K562 (cell line): ENCODE data around the gene ZKSCAN5. TPM values are rescaled to one million over a fixed set of nuclear protein-coding genes. Genes with fewer than 3 reads are reported as not detected.

ENCODE experiments used
- ATAC-seq: fragments of 200-7000 bp; cut with Tn5 transposase; 3 replicates; pipeline ENCODE4 v1.9.1; 2020; ENCODE audit warnings: moderate library complexity
- Bru-seq: library from RNA; stranded (reverse); fragments of 400-500 nt; gene quantifications from one replicate; lab custom pipeline; 2021; lab: Mats Ljungman, UMichigan
- BruChase-seq, 2 experiments: library from RNA; stranded (reverse); fragments of 400-500 nt; gene quantifications; one replicate each; lab custom pipeline; 2021; lab: Mats Ljungman, UMichigan
- BruUV-seq: library from RNA; stranded (reverse); fragments of 400-500 nt; replicated peaks from 2 replicates; lab custom pipeline; 2021; lab: Mats Ljungman, UMichigan
- CTCF ChIA-PET: fragments of 300-600 bp; formaldehyde crosslinking; extraction: SDS; loops from one replicate; lab custom pipeline; 2021; ENCODE audit warnings: low intra/inter-chr PET ratio; lab: Yijun Ruan, JAX
- POLR2A ChIA-PET: fragments of 300-600, 350-650 bp; sonication (Branson Sonifier 250); formaldehyde crosslinking; extraction: SDS; loops from one replicate; lab custom pipeline; 2021; ENCODE audit warnings: antibody characterized with exemption, inconsistent platforms; lab: Yijun Ruan, JAX
- DNase-seq, 4 experiments: peaks; one replicate each; pipeline versions ENCODE4 v3.0.0 to v3.0.0-alpha.2; 2011 to 2018; ENCODE audit warnings: low spot score in 3 of 4, mixed read lengths in 3 of 4; ENCODE audit errors: extremely low read depth in 1 of 4
- FAIRE-seq: peaks from 2 replicates; lab custom pipeline; 2011; peaks lifted over from hg19 to GRCh38; lab: Jason Lieb, UNC
- H2AFZ ChIP-seq: 2 replicates; pipeline ENCODE4 v1.6.0; 2011; ENCODE audit warnings: low read depth, low read length, control low read depth, inconsistent platforms
- H3K27ac ChIP-seq: fragments of 200-600 bp; 3 replicates; pipeline ENCODE4 v1.8.0; 2011; ENCODE audit warnings: low read depth, mild to moderate bottlenecking, control low read depth, inconsistent platforms, low read length, moderate library complexity, mixed read lengths; ENCODE audit errors: extremely low read depth
- H3K27me3 ChIP-seq, 2 experiments: fragments of 300-600 bp in 1 of 2; 2 replicates in 1 of 2; 3 replicates in 1 of 2; pipeline versions ENCODE4 v1.6.0 to v1.8.0; 2011; ENCODE audit warnings: inconsistent platforms in 2 of 2, low read length in 2 of 2, mild to moderate bottlenecking in 1 of 2, mixed read lengths in 1 of 2, moderate library complexity in 1 of 2; ENCODE audit not compliant: control insufficient read depth in 2 of 2, insufficient read depth in 2 of 2
- H3K36me3 ChIP-seq: fragments of 300-600 bp; 3 replicates; pipeline ENCODE4 v1.8.0; 2011; ENCODE audit warnings: mild to moderate bottlenecking, low read length, inconsistent platforms; ENCODE audit not compliant: control insufficient read depth, insufficient read depth
- H3K4me1 ChIP-seq, 2 experiments: fragments of 200-600 bp in 1 of 2; replicated peaks in 1 of 2; 2 replicates in 1 of 2; 3 replicates in 1 of 2; pipeline versions ENCODE4 v1.5.1 to v1.8.0; 2011; ENCODE audit warnings: inconsistent platforms in 2 of 2, low read length in 2 of 2, mild to moderate bottlenecking in 1 of 2, mixed read lengths in 1 of 2, moderate library complexity in 1 of 2; ENCODE audit not compliant: control insufficient read depth in 2 of 2, insufficient read depth in 2 of 2
- H3K4me2 ChIP-seq: 2 replicates; pipeline ENCODE4 v1.6.1; 2011; ENCODE audit warnings: low read length, control low read depth, inconsistent platforms, mixed read lengths; ENCODE audit not compliant: insufficient read depth
- H3K4me3 ChIP-seq: fragments of 200-600 bp; sonication (generic), shearing (Covaris generic); 2 replicates; pipeline ENCODE4 v1.5.1; 2016; ENCODE audit warnings: control low read depth, inconsistent platforms
- H3K79me2 ChIP-seq: fragments of 200-600 bp; 3 replicates; pipeline ENCODE4 v1.8.0; 2011; ENCODE audit warnings: low read length, inconsistent platforms; ENCODE audit not compliant: control insufficient read depth, insufficient read depth
- H3K9ac ChIP-seq, 2 experiments: 2 replicates each; pipeline versions ENCODE4 v1.6.0 to v1.6.1; 2011; ENCODE audit warnings: low read depth in 2 of 2, low read length in 2 of 2, control low read depth in 1 of 2, inconsistent platforms in 1 of 2, mild to moderate bottlenecking in 1 of 2, mixed read lengths in 1 of 2; ENCODE audit not compliant: insufficient read depth in 1 of 2
- H3K9me1 ChIP-seq: one replicate; pipeline ENCODE4 v1.6.0; 2011; ENCODE audit warnings: inconsistent platforms, mild to moderate bottlenecking, low read length, moderate library complexity; ENCODE audit not compliant: control insufficient read depth, insufficient read depth
- H3K9me3 ChIP-seq: replicated peaks from 2 replicates; pipeline ENCODE4 v1.5.1; 2011; ENCODE audit warnings: low read depth, low read length, inconsistent platforms; ENCODE audit not compliant: control insufficient read depth, insufficient read depth
- H4K20me1 ChIP-seq: replicated peaks from 2 replicates; pipeline ENCODE4 v1.6.1; 2011; ENCODE audit warnings: low read length, inconsistent platforms, mixed read lengths; ENCODE audit not compliant: control insufficient read depth, insufficient read depth
- HDAC1 ChIP-seq, 2 experiments: fragments of 450-650 bp; IDR thresholded peaks; 2 replicates each; pipeline ENCODE4 v1.6.1; 2016 to 2017; ENCODE audit warnings: inconsistent platforms in 1 of 2, mild to moderate bottlenecking in 1 of 2, moderate library complexity in 1 of 2
- TCFL5 ChIP-seq: fragments of 250-450 bp; sonication (Bioruptor Pico); conservative IDR thresholded peaks from 2 replicates; pipeline ENCODE4 v1.6.1; 2021; ENCODE audit warnings: mild to moderate bottlenecking, moderate library complexity, matching md5 sums
- TGIF2 ChIP-seq: sonication (generic); formaldehyde crosslinking; IDR thresholded peaks from 2 replicates; pipeline ENCODE4 v1.8.1; 2022; ENCODE audit warnings: mild to moderate bottlenecking, missing genetic modification reagents, moderate library complexity
- U2AF1 ChIP-seq: fragments of 200-400 bp; formaldehyde crosslinking; optimal IDR thresholded peaks from 2 replicates; pipeline ENCODE3; 2017; ENCODE audit warnings: mild to moderate bottlenecking, low read depth, low read length, moderate library complexity
- ZNF274 ChIP-seq: IDR thresholded peaks from 2 replicates; pipeline ENCODE4 v1.6.1; 2011; ENCODE audit warnings: low read depth, mild to moderate bottlenecking, low read length, moderate library complexity, borderline replicate concordance
- ZNF384 ChIP-seq: IDR thresholded peaks from 2 replicates; pipeline ENCODE4 v1.6.1; 2012; ENCODE audit warnings: low read depth, low read length, improper control_type of control experiment
- ZNF551 ChIP-seq: fragments of 250-450 bp; sonication (Bioruptor Pico); IDR thresholded peaks from 2 replicates; pipeline ENCODE4 v1.5.0; 2021; ENCODE audit warnings: mild to moderate bottlenecking, moderate library complexity
- WGBS: fragments of 100-300 bp; shearing (Covaris generic); methylation state at CpG from one replicate; pipeline ENCODE4 v1.1.6; 2016; ENCODE audit warnings: low coverage, mixed read lengths; ENCODE audit not compliant: insufficient coverage; ENCODE audit errors: missing lambda C conversion rate; 5-methylcytosine and 5-hydroxymethylcytosine counted together
- in situ Hi-C: fragments of 300-500 bp; cut with MboI; formaldehyde crosslinking; loops from 4 replicates; pipeline ENCODE4 v1.15.0; 2018; ENCODE audit warnings: inconsistent platforms, mixed read lengths
- intact Hi-C: fragments of 100-400 bp; cut with micrococcal nuclease; formaldehyde crosslinking; loops from 2 replicates; pipeline ENCODE4 v1.14.2; 2022
- long read RNA-seq, 3 experiments: library from polyadenylated mRNA in 2 of 3; library from RNA in 1 of 3; unstranded in 2 of 3; stranded (forward) in 1 of 3; transcript quantifications; one replicate each; pipeline ENCODE4 v2.0.0, GENCODE V29; 2019 to 2022
- polyA minus RNA-seq, 3 experiments: library from RNA; depleted of rRNA, polyadenylated mRNA; stranded (reverse); fragments of >200 nt; gene quantifications; 2 replicates each; pipeline ENCODE4 v1.2.3, GENCODE V29; 2011
- polyA plus RNA-seq, 8 experiments: library from polyadenylated mRNA; depleted of rRNA in 4 of 8; stranded (reverse) in 5 of 8; unstranded in 3 of 8; fragments of >200 nt; fragmentation: Nextera tagmentation in 2 of 8; fragmentation: Illumina TruSeq in 1 of 8; extraction: Ambion mirVana in 2 of 8; extraction: Trizol in 1 of 8; gene quantifications; 2 replicates each; pipeline versions ENCODE4 v1.2.1 to v1.2.3, GENCODE V29; 2011 to 2014; ENCODE audit warnings: inconsistent platforms in 1 of 8, missing spikeins in 1 of 8
- total RNA-seq, 7 experiments: library from RNA; depleted of rRNA in 6 of 7; stranded (reverse); fragments of >200 nt in 6 of 7; fragmentation: Illumina TruSeq in 2 of 7; extraction: Trizol in 2 of 7; gene quantifications; 2 replicates each; pipeline versions ENCODE4 v1.2.1 to v1.2.3, GENCODE V29; 2011 to 2021; ENCODE audit warnings: low replicate concordance in 1 of 7
- TF ChIP-seq, protein P1 (sequence below): sonication (generic); formaldehyde crosslinking; IDR thresholded peaks from 2 replicates; pipeline ENCODE4 v1.8.1; 2023; ENCODE audit warnings: missing genetic modification reagents, mild to moderate bottlenecking, borderline replicate concordance
- TF ChIP-seq, protein P2 (sequence below): sonication (generic); formaldehyde crosslinking; IDR thresholded peaks from 2 replicates; pipeline ENCODE4 v1.8.0; 2022; ENCODE audit warnings: mild to moderate bottlenecking, missing genetic modification reagents

Gene ZKSCAN5
- total RNA-seq (2011; cell fraction: chromatin; rRNA removed; ENCODE audit: low replicate concordance): 35.9 and 48.1 TPM in 2 replicates
- 26.8 TPM in 2 replicates for total RNA-seq (2011; cell fraction: nucleolus; rRNA removed)
- total RNA-seq (2011; cell fraction: nucleoplasm; rRNA removed): 28.6 and 31.7 TPM in 2 replicates
- total RNA-seq (2014; rRNA removed): 14.4 and 15.4 TPM in 2 replicates
- 18.8 and 19.0 TPM in 2 replicates for total RNA-seq (2014; rRNA removed; fragmentation: Illumina TruSeq; extraction: Trizol)
- total RNA-seq (2015; rRNA removed; fragmentation: Illumina TruSeq; extraction: Trizol): 17.5 and 17.9 TPM in 2 replicates
- total RNA-seq (2021): 14.3 and 15.4 TPM in 2 replicates
- polyA plus RNA-seq (2011; rRNA removed): 10.9 and 15.0 TPM in 2 replicates
- polyA plus RNA-seq (2011; cell fraction: cytosol; rRNA removed): 5.8 and 6.9 TPM in 2 replicates
- 9.0 and 10.9 TPM in 2 replicates for polyA plus RNA-seq (2011; cell fraction: nucleus; rRNA removed)
- polyA plus RNA-seq (2012): 10.0 and 11.0 TPM in 2 replicates
- 14.4 and 15.7 TPM in 2 replicates for polyA plus RNA-seq (2014; fragmentation: Illumina TruSeq; extraction: Trizol)
- 1 to 10 TPM; 4.2 to 8.8 TPM for polyA plus RNA-seq (2014; fragmentation: Nextera tagmentation; extraction: Ambion mirVana)
- 9.5 and 10.3 TPM in 2 replicates for polyA plus RNA-seq (2014; rRNA removed)
- 31.5 and 37.9 TPM in 2 replicates for polyA minus RNA-seq (2011; rRNA and poly(A)+ RNA removed)
- 12.6 and 15.7 TPM in 2 replicates for polyA minus RNA-seq (2011; cell fraction: cytosol; rRNA and poly(A)+ RNA removed)
- 8.8 and 13.1 TPM in 2 replicates for polyA minus RNA-seq (2011; cell fraction: nucleus; rRNA and poly(A)+ RNA removed)
- percentile 72 among the genes with signal in this experiment for Bru-seq, nascent RNA
- BruChase-seq, experiment 1, labeled RNA remaining after a 2-hour chase: percentile 79 among the genes with signal in this experiment
- percentile 77 among the genes with signal in this experiment for BruChase-seq, experiment 2, labeled RNA remaining after a 6-hour chase
- long read RNA-seq, experiment 1, full-length matches to known transcripts: 16 of 73 reads
- long read RNA-seq, experiment 1, partial matches to known transcripts: 20 of 73 reads
- long read RNA-seq, experiment 1, other reads (novel, unspliced or antisense): 37 of 73 reads
- long read RNA-seq, experiment 2, full-length matches to known transcripts: 5 of 14 reads
- long read RNA-seq, experiment 2, partial matches to known transcripts: 5 of 14 reads
- long read RNA-seq, experiment 2, other reads (novel, unspliced or antisense): 4 of 14 reads
- long read RNA-seq, experiment 3, full-length matches to known transcripts: 1 of 4 reads
- long read RNA-seq, experiment 3, partial matches to known transcripts: 0 of 4 reads
- long read RNA-seq, experiment 3, other reads (novel, unspliced or antisense): 3 of 4 reads

DNA sequence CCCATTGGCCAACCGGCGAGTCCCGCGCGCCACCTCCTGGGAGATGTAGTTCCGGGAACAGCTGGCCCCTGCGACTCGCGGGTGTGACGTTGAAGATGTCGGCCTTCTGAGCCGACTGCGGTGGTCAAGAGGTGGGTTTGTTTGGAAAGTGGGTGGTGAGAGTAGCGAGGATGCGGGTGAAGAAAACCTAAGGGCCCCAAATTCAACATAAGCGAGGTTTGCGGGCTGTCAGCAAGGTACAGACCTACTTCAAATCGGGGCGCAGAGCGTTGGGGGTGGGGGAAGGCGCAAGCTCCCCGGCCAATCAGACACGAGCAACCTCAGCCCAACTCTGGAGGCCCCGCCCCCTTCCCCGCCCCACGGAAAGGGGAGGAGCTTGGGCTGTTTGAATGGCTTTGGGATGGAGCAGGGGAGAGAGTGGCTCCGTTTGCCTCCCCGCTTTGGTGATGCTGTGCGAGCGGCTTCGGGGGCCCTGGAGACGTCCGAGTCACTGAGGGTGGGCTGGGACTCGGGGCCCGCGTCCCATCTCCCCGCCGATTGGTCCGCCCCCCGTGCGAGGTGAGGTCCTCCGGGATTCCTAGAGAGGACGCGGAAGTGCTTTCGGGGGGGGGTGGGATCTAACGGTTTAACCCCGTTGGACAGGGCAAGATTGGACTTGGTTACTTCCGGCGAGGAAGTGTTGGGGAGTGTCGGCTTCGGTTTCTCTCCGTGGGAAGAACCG, at the start of gene ZKSCAN5:
Gene ZKSCAN5, plus strand, starts transcription at position 60 of the 721 bp plus-strand sequence. CDS start 1,383 bp downstream, outside the sequence.
- H3K4me3 ChIP-seq: peak within 1 kb of the TSS; percentile 84
- ATAC-seq: peak; percentile 88
- H3K4me2 ChIP-seq: peak within 1 kb of the TSS; percentile 93
- H3K36me3 ChIP-seq: peaks cover 3% of the 10 kb centered on the region; the same call in 2 of the 3 replicates
- DNase-seq: peak; percentile 98 to 99 (median 98)
- in situ Hi-C loops (no loop called here), intact Hi-C loops (loop anchor here (5.0 kb wide), 1 partner anchor 48 kb away; the partner anchor contains the start of gene FAM200A)
- H3K4me1 ChIP-seq: peaks cover 4 to 27% of the 10 kb centered on the region in 2 experiments; a peak in 3 of 5 replicates
- H2AFZ ChIP-seq: peak within 1 kb of the TSS; percentile 90
- ChIA-PET CTCF (no interaction called here), POLR2A (interaction anchor here (0.5 to 3.1 kb wide), 19 partner anchors 10 to 1652 kb away, joined by 3 to 31 read pairs (median 4); partner anchors contain the start of genes ZCWPW1, ZNF655 and ZSCAN25)
- H4K20me1 ChIP-seq: peaks cover 3% of the 10 kb centered on the region; the same call in 1 of the 2 replicates
- peaks cover 44% of the 10 kb centered on the region for H3K79me2 ChIP-seq
- peak within 1 kb of the TSS; percentile 86 to 88 for H3K9ac ChIP-seq
- H3K27ac ChIP-seq: peak within 1 kb of the TSS; percentile 77
- peak; percentile 78 for FAIRE-seq
- H3K9me1 ChIP-seq: no peaks in the 10 kb centered on the region
- WGBS: 0% methylated on average over 53 of the region's 53 CpGs
- H3K9me3 ChIP-seq: peaks cover 3% of the 10 kb centered on the region; the same call in 1 of the 2 replicates
- no TSS peak for BruUV-seq
- H3K27me3 ChIP-seq: no peaks in the 10 kb centered on the region
- TF ChIP-seq, protein P1, sequence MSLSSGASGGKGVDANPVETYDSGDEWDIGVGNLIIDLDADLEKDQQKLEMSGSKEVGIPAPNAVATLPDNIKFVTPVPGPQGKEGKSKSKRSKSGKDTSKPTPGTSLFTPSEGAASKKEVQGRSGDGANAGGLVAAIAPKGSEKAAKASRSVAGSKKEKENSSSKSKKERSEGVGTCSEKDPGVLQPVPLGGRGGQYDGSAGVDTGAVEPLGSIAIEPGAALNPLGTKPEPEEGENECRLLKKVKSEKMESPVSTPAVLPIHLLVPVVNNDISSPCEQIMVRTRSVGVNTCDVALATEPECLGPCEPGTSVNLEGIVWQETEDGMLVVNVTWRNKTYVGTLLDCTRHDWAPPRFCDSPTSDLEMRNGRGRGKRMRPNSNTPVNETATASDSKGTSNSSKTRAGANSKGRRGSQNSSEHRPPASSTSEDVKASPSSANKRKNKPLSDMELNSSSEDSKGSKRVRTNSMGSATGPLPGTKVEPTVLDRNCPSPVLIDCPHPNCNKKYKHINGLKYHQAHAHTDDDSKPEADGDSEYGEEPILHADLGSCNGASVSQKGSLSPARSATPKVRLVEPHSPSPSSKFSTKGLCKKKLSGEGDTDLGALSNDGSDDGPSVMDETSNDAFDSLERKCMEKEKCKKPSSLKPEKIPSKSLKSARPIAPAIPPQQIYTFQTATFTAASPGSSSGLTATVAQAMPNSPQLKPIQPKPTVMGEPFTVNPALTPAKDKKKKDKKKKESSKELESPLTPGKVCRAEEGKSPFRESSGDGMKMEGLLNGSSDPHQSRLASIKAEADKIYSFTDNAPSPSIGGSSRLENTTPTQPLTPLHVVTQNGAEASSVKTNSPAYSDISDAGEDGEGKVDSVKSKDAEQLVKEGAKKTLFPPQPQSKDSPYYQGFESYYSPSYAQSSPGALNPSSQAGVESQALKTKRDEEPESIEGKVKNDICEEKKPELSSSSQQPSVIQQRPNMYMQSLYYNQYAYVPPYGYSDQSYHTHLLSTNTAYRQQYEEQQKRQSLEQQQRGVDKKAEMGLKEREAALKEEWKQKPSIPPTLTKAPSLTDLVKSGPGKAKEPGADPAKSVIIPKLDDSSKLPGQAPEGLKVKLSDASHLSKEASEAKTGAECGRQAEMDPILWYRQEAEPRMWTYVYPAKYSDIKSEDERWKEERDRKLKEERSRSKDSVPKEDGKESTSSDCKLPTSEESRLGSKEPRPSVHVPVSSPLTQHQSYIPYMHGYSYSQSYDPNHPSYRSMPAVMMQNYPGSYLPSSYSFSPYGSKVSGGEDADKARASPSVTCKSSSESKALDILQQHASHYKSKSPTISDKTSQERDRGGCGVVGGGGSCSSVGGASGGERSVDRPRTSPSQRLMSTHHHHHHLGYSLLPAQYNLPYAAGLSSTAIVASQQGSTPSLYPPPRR (CRISPR knock-in tag): peak; percentile 76
- TF ChIP-seq ZNF551 (CRISPR knock-in tag) (no peak), ZNF384 (peak; percentile 32; the same call in 1 of the 2 replicates), U2AF1 (no peak), TGIF2 (CRISPR knock-in tag) (0 out of 2 replicates have a peak, but pooled peaks have one; percentile 50), ZNF274 (no peak), HDAC1 (IDR thresholded peaks at IDR 0.05) (peak in 1 of 2 experiments; percentile 79; a peak in 1 of 4 replicates), TCFL5 (CRISPR knock-in tag) (no peak)
- TF ChIP-seq, protein P2, sequence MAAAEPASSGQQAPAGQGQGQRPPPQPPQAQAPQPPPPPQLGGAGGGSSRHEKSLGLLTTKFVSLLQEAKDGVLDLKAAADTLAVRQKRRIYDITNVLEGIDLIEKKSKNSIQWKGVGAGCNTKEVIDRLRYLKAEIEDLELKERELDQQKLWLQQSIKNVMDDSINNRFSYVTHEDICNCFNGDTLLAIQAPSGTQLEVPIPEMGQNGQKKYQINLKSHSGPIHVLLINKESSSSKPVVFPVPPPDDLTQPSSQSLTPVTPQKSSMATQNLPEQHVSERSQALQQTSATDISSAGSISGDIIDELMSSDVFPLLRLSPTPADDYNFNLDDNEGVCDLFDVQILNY (CRISPR knock-in tag): no peak
